Renal cortex interstitium (tissue), 11 donors: ENCODE results near the gene DDIT3. TPM values are rescaled to one million over a fixed set of nuclear protein-coding genes. Genes with fewer than 3 reads are reported as not detected.
"Not testable (repeated sequence)": the region's sequence is repeated elsewhere in the genome, so short reads cannot be mapped to it uniquely, and the experiment has no call there.

ENCODE experiments used
- DNase-seq, 11 donors: peaks; one replicate each; pipeline ENCODE4 v3.0.0-alpha.2; 2013; ENCODE audit warnings: low read depth in 9 of 11, low spot score in 4 of 11; ENCODE audit errors: extremely low read depth in 1 of 11
- polyA plus RNA-seq, 3 donors: library from polyadenylated mRNA; unstranded; fragments of 120-200 nt; gene quantifications; one replicate each; pipeline ENCODE4 v1.2.1, GENCODE V29; 2013; ENCODE audit not compliant: insufficient read length in 3 of 3

DDIT3 gene
- polyA plus RNA-seq, 3 donors, result 28.4 to 36.2 (median 31.4) TPM

GRCh38 chr12:57498571-57498970 is 21.7 kb downstream of the DDIT3 start:
- DNase-seq, result no peak

DNA sequence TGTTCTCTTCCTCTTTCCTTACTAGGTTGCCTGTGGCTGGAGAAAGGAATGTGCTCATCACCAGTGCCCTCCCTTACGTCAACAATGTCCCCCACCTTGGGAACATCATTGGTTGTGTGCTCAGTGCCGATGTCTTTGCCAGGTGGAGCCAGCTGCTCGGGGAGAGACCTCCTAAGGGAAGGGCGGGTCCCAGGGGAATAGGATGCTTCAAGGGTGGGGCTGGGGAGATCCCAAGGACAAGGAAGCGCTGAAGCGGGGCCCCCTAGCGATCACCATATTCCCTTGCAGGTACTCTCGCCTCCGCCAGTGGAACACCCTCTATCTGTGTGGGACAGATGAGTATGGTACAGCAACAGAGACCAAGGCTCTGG is 22.2 kb downstream of the DDIT3 start:
- DNase-seq, result no peak

GRCh38 chr12:57497223-57498131 is 22.8 kb downstream of the DDIT3 start:
- DNase-seq, result no peak

- DNase-seq, result no peak
These were observed 23.5 kb downstream of the DDIT3 start for GRCh38 chr12:57496822-57497221.

DNA sequence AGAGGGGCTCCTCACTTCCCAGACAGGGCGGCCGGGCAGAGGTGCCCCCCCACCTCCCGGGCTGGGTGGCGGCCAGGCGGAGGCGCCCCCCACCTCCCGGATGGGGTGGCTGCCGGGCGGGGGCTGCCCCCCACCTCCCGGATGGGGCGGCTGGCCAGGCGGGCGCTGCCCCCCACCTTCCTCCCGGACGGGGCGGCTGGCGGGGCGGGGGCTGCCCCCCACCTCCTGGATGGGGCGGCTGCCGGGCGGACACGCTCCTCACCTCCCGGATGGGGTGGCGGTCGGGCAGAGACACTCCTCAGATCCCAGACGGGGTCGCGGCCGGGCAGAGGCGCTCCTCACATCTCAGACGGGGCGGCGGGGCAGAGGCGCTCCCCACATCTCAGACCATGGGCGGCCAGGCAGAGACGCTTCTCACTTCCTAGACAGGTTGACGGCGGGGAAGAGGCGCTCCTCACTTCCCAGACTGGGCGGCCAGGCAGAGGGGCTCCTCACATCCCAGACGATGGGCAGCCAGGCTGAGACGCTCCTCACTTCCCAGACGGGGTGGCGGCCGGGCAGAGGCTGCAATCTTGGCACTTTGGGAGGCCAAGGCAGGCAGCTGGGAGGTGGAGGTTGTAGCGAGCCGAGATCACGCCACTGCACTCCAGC is 25.1 kb downstream of the DDIT3 start:
- DNase-seq, result not testable (repeated sequence)

DNA sequence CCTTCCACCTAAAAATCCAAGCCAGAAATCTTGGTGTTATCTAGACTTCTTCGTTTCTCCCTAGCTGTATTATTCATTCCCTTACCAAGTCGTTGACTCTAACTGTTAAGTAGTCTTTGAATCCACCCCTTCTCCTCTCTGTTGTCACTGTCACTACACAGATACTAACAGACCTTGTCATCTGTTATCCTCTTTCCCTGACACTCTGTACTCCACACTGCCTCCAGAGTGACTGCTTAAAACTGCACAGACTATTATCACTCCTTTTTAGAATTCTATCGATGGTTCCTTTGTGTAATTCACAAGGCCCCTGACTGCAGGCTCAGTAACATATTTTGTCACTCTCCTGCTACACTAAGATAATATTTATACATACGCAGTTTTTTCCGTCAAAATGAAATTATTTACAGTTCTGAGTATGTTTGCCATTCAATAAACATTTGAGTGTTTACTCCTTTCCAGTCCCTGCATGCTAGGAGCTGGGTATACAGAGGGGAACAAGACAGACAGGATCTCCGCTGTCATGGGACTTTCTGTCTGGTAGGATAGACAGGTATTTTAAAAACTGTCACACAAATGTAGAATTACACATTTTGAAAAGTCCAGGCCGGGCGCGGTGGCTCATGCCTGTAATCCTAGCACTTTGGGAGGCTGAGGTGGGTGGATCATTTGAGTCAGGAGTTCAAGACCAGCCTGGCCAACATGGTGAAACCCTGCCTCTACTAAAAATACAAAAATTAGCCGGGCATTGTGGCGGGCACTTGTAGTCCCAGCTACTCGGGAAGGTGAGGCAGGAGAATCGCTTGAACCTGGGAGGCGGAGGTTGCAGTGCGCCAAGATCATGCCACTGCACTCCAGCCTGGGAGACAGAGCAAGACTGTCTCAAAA is 28.7 kb downstream of the DDIT3 start:
- DNase-seq, result no peak

DNA sequence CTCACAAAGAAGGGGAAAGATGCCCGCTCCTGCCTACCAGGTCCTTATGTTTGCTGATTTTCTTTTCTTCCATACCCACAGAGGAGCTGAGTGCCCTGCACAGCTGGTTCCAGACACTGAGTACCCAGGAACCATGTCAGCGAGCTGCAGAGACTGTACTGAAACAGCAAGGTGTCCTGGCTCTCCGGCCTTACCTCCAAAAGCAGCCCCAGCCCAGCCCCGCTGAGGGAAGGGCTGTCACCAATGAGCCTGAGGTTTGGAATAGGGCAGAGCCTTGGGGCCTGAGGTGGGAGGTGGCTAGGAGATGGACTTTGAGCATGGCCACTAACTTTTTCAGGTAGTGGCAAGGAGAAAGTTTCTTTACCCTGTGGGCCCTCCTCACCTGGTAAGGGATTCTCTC is 30.2 kb downstream of the DDIT3 start:
- DNase-seq, result no peak

DNA sequence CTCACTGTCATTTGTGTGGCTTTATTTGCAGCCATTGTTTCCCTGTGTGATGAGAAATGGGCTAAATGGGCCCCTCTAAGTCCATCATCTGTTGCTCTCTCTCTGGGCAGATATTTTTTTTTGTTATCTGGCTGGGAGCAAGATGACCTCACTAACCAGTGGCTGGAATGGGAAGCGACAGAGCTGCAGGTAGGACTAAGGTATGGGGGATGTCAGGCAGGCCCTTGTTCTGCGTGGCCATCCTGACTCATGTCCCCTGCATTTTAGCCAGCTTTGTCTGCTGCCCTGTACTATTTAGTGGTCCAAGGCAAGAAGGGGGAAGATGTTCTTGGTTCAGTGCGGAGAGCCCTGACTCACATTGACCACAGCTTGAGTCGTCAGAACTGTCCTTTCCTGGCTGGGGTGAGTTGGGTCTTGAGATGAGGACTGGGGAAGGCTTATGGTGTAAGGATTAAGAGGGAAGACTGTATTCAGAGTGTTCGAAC is 31.1 kb downstream of the DDIT3 start:
- DNase-seq, result no peak

- no peak for DNase-seq
These were observed 31.7 kb downstream of the DDIT3 start for GRCh38 chr12:57488402-57489156.

DNA sequence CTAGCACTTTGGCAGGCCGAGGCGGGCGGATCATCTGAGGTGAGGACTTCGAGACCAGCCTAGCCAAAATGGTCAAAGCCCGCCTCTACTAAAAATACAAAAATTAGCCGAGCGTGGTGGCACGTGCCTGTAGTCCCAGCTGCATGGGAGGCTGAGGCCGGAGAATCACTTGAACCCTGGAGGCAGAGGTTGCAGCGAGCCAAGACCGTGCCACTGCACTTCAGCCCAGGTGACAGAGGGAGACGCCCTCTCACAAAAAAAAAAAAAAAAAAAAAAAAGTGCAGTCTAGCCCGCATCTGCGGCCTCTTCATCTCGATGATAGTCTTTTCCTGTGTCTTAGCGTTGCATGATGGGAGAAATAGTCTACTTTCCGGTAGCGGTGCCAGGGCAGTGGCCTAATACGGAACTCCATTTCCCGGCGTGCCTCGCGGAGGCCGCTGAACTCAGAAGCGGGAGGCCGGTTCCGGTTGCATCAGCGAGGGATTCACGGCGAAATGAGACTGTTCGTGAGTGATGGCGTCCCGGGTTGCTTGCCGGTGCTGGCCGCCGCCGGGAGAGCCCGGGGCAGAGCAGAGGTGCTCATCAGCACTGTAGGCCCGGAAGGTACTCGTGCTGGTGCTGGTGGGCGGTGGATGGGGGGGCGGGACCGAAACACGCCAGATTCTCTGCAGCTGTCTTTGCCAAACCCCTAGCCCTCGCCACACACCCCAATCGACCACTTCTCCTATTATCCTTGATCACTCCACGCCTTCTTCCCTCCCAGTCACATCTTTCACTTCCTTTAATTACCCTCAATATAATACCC is 32.5 kb downstream of the DDIT3 start, which contains the start of gene MARS1:
MARS1 (plus strand) TSS at position 472 of the 805 bp plus-strand sequence; CDS start at position 495, 23 bp downstream.
- peak; percentile 80 to 97 (median 92) for DNase-seq

GRCh38 chr12:57487055-57487596 is 33.2 kb downstream of the DDIT3 start:
- DNase-seq, result no peak

DNA sequence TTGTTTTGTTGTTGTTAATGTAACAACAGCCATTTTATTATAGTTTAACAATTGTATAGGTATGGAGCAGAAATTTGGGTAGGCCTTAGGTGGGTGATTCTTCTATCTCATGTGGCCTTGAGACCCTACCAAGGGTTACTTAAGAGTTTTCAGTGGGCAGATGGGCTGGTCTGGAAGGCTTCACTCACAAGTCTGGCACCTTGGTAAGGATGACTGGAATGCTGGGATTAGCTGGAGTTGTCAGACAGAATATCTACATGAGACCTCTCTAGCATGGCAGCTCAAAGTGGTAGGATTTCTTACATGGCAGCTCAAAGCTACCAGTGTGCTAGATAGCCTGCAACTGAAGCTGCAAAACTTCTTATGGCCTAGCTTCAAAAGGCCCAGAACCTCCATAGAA is 34.6 kb downstream of the DDIT3 start:
- no peak for DNase-seq

DNA sequence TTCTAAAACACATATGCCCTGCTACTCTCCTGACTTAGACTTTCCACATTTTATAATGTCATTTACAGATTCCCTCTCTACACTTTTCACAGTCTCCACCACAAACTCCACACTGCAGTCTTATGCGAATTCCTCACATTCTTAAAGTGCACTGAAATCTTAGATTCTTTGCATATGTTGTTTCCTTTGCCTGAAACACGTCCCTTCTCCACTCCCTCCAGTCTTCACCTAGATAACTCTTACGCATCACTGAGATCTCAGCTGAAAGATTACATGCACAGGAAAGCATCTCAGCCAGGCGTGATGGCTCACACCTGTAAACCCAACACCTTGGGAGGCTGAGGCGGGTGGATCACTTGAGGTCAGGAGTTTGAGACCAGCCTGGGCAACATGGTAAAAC is 36.8 kb downstream of the DDIT3 start:
- no peak for DNase-seq

GRCh38 chr12:57481671-57482070 is 38.6 kb downstream of the DDIT3 start:
- no peak for DNase-seq

DNA sequence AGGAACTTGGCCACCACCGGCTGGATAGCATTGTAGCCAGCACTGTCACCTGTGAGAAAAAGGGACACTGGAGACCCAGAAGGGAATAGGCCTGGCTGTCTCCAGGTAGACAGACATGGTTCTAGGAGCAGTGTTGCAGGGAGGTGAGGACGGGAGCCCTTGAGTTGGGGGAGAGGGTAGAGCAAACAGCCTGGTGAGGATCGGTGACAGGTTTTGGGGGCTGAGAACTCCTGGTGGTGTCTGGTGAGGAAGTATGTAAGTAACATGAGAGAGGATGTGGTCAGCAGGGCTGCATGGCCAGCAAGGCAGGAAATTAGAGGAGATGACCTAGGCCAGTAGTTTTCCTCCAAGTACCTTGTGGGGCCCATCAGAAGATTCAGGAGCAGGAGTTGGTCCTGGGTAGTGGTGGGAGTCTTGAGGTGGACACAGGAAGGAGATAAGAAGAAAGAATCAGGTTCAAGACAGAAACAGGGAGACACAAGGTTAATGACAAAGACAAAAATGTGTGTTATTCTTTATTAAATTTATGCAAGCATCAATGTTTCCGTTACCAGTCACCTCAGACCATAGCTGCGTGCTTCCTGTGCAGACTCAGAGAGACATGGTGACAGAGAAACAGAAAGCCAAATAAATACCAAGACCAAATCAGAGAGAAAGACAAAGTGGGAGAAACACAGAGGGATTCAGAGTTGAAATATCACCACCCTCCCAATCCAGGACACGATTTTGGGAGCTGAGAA is 40.8 kb downstream of the DDIT3 start, which contains the start of gene ARHGAP9:
ARHGAP9 (minus strand) TSS at position 491 of the 740 bp plus-strand sequence; CDS start at position 31, 460 bp downstream.
- no peak for DNase-seq

DNA sequence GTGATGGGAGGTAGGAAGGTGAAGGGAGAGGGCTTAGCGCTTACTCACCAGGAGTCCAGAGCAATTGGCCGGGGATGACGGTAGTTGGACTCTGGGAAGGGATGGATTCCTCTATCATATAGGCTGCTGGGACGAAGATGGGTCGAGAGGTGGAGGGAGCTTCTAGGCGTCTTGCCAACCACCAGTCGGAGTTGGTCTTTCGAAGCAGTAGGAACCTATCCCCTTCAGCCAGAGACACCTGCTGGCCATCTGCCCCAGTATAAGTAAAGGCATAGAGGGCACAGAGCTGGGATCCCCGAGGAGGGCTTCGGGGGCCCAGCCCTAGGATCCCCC is 41.3 kb downstream of the DDIT3 start:
- no peak for DNase-seq
